Common myeloid progenitor, CD34-positive (primary cell): ENCODE data around the gene RPS10.

ENCODE experiments used
- CTCF ChIA-PET: fragments of 350-600 bp; sonication (Branson Sonifier 250); formaldehyde crosslinking; loops from one replicate; lab custom pipeline; 2021; ENCODE audit warnings: antibody characterized with exemption; lab: Charles Lee
- POLR2A ChIA-PET: fragments of 350-600 bp; sonication (Branson Sonifier 250); formaldehyde crosslinking; loops from one replicate; lab custom pipeline; 2021; ENCODE audit warnings: antibody characterized with exemption; lab: Charles Lee
- DNase-seq, 3 donors: peaks; one replicate each; pipeline versions ENCODE4 v3.0.0 to v3.0.0-alpha.2; 2013
- H3K27ac ChIP-seq, 2 experiments: 1 replicate in 1 of 2; 2 replicates in 1 of 2; pipeline ENCODE4 v1.7.0; 2013; ENCODE audit warnings: inconsistent platforms in 2 of 2, low read length in 2 of 2, mild to moderate bottlenecking in 2 of 2, low read depth in 1 of 2, moderate library complexity in 1 of 2; ENCODE audit not compliant: severe bottlenecking in 2 of 2, insufficient read depth in 1 of 2, poor library complexity in 1 of 2
- H3K27me3 ChIP-seq, 5 experiments: replicated peaks in 2 of 5; 1 replicate in 3 of 5; 2 replicates in 2 of 5; pipeline versions ENCODE4 v1.6.1 to v1.7.0; 2013; ENCODE audit warnings: low read length in 4 of 5, mild to moderate bottlenecking in 2 of 5, moderate library complexity in 2 of 5, inconsistent platforms in 1 of 5; ENCODE audit not compliant: insufficient read depth in 5 of 5, control insufficient read depth in 4 of 5
- H3K36me3 ChIP-seq, 4 experiments: 1 replicate in 2 of 4; 2 replicates in 2 of 4; pipeline versions ENCODE4 v1.6.1 to v1.7.0; 2013; ENCODE audit warnings: low read length in 3 of 4, control low read depth in 1 of 4, mild to moderate bottlenecking in 1 of 4; ENCODE audit not compliant: control insufficient read depth in 4 of 4, insufficient read depth in 4 of 4
- H3K4me1 ChIP-seq, 4 experiments: 1 replicate in 3 of 4; 2 replicates in 1 of 4; pipeline versions ENCODE4 v1.6.1 to v1.7.1; 2013; ENCODE audit warnings: low read length in 3 of 4, mild to moderate bottlenecking in 3 of 4, control low read depth in 1 of 4, inconsistent platforms in 1 of 4, moderate library complexity in 1 of 4; ENCODE audit not compliant: control insufficient read depth in 4 of 4, insufficient read depth in 4 of 4; ENCODE audit errors: control extremely low read depth in 1 of 4
- H3K4me3 ChIP-seq, 7 experiments: 1 replicate in 4 of 7; 2 replicates in 3 of 7; pipeline versions ENCODE4 v1.5.1 to v1.7.0; 2013; ENCODE audit warnings: mild to moderate bottlenecking in 7 of 7, low read length in 6 of 7, moderate library complexity in 6 of 7, inconsistent platforms in 2 of 7, low read depth in 2 of 7, control low read depth in 1 of 7; ENCODE audit not compliant: insufficient read depth in 4 of 7, control insufficient read depth in 1 of 7; ENCODE audit errors: extremely low read depth in 1 of 7
- H3K9me3 ChIP-seq, 5 experiments: 1 replicate in 4 of 5; 2 replicates in 1 of 5; pipeline versions ENCODE4 v1.6.1 to v1.7.1; 2013; ENCODE audit warnings: low read length in 4 of 5, mild to moderate bottlenecking in 2 of 5, inconsistent platforms in 1 of 5, low read depth in 1 of 5, moderate library complexity in 1 of 5; ENCODE audit not compliant: control insufficient read depth in 4 of 5, insufficient read depth in 2 of 5; ENCODE audit errors: control extremely low read depth in 1 of 5
- WGBS: methylation state at CpG from one replicate; pipeline ENCODE4 v1.1.5; 2013; ENCODE audit not compliant: insufficient coverage; 5-methylcytosine and 5-hydroxymethylcytosine counted together

RPS10 gene

DNA sequence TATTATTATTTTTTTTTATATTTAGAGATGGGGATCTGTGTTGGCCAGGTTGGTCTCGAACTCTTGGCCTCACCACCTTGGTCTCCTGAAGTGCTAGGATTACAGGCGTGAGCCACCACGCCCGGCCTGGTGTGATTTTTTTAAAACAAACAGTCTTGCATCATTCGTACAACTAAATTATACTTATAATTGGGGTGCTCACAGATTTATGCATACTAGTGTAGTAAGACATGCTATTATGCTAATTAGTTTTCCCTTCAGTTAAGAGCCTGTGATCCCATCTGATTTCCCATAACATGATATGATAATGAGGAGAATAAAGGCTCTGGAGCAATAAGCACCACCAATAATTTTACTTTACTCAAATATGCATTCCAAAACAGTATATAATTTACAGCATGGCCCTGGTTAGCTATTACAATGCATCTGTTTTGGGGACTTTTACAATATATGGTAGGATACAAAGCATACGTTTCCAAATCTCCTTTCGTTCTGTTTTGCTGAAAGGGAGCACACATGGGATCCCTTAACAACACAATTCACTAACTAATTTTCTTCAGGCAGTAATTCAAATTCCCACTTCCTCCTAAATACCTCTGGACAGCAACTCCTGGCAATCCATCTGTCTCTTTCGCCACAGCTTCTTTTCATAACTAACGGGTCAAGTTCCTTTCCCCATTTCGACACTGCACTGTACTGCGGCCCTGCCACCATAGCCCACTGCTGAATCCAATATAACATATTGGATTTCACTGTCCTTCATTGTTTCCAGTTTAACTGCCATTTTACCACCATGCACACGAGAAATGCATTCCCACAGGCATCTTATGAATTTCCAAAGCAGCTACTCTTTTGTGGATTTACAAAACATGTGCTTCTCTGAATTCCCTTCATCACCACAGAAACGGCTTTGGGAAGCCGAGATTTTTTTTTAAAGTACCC lies 35.1 kb downstream of the RPS10 start:
- 14% methylated on average over 8 of the region's 14 CpGs for WGBS
- H3K27ac ChIP-seq = peak overlapping the region; percentile 3 to 86

DNA sequence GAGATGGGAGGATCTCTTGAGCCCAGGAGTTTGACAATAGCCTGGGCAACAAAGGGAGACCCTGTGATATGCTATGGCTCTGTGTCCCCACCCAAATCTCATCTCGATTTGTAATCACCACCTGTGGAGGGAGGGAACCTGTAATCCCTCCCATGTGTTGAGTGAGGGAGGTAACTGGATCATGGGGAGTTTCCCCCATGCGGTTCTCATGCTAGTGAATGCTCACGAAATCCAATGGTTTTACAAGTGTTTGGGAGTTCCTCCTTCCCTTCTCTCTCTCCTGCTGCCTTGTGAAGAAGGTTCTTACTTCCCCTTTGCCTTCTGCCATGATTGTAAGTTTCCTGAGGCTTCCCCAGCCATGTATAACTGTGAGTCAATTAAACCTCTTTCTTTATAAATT lies 36.8 kb downstream of the RPS10 start:
- WGBS = 93% methylated on average over 3 of the region's 3 CpGs
- no peaks in the 10 kb centered on the region for H3K27me3 ChIP-seq
- ChIA-PET CTCF (interaction anchor here (0.9 to 1.8 kb wide), 3 partner anchors 11 to 92 kb away, joined by 3 to 4 read pairs (median 3); no protein-coding TSS in a partner anchor), POLR2A (no interaction called here)
- DNase-seq = peak in 2 of 3 donors; percentile 24 to 27
- H3K9me3 ChIP-seq = peaks cover 0 to 3% (median 0%) of the 10 kb centered on the region in 5 experiments
- H3K36me3 ChIP-seq = peaks cover 0 to 5% (median under 1%) of the 10 kb centered on the region in 4 experiments
- H3K4me1 ChIP-seq = peaks cover 10 to 30% (median 18%) of the 10 kb centered on the region in 4 experiments
- H3K27ac ChIP-seq = no peak overlapping the region
- no peak overlapping the region for H3K4me3 ChIP-seq

More for the DNA sequence above, 35.1 kb downstream of the RPS10 start:
- CTCF ChIA-PET = interaction anchor here (0.8 to 4.4 kb wide), 6 partner anchors 8 to 147 kb away, joined by 3 to 34 read pairs (median 3); partner anchors contain the start of gene SMIM29
- peak overlapping the region in 6 of 7 experiments; percentile 82 to 96 (median 88) for H3K4me3 ChIP-seq
- peaks cover 0 to 3% (median 0%) of the 10 kb centered on the region in 5 experiments for H3K9me3 ChIP-seq
- peak in 2 of 3 donors; percentile 19 to 21 for DNase-seq
- no peaks in the 10 kb centered on the region for H3K27me3 ChIP-seq
- peaks cover 0 to 4% (median 0%) of the 10 kb centered on the region in 4 experiments for H3K36me3 ChIP-seq
- peaks cover 10 to 32% (median 19%) of the 10 kb centered on the region in 4 experiments for H3K4me1 ChIP-seq
- POLR2A ChIA-PET = interaction anchor here (0.6 to 2.0 kb wide), 3 partner anchors 10 to 190 kb away, joined by 3 to 8 read pairs (median 4); no protein-coding TSS in a partner anchor

DNA sequence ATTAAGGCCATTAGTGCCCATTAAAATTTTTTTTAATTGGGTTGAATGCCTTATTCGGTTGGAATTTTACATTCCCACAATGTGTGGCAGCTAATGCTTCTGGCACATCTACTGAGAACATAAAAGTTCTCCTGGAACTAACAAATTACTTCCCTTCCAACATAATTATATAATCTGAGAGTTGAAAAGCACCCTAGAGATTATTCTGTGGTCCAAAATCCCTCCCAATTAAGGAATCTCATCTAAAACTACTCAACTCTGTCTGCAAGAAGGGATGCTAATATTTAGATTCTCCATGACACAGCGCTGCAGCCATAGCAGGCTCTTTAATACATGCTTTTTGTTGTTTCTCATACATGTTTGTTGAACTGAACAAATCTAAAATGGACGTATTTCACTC lies 37.4 kb downstream of the RPS10 start:
- no peak overlapping the region for H3K27ac ChIP-seq
- H3K9me3 ChIP-seq = peaks cover 0 to 3% (median 0%) of the 10 kb centered on the region in 5 experiments
- H3K27me3 ChIP-seq = no peaks in the 10 kb centered on the region
- CTCF ChIA-PET = interaction anchor here (0.9 to 1.8 kb wide), 3 partner anchors 10 to 91 kb away, joined by 3 to 4 read pairs (median 4); no protein-coding TSS in a partner anchor
- H3K4me1 ChIP-seq = peaks cover 10 to 24% (median 13%) of the 10 kb centered on the region in 4 experiments
- no peak overlapping the region for H3K4me3 ChIP-seq
- H3K36me3 ChIP-seq = peaks cover 2 to 11% (median 4%) of the 10 kb centered on the region in 4 experiments
- POLR2A ChIA-PET = no interaction called here
- 94% methylated on average over 2 of the region's 3 CpGs for WGBS
- no peak for DNase-seq

DNA sequence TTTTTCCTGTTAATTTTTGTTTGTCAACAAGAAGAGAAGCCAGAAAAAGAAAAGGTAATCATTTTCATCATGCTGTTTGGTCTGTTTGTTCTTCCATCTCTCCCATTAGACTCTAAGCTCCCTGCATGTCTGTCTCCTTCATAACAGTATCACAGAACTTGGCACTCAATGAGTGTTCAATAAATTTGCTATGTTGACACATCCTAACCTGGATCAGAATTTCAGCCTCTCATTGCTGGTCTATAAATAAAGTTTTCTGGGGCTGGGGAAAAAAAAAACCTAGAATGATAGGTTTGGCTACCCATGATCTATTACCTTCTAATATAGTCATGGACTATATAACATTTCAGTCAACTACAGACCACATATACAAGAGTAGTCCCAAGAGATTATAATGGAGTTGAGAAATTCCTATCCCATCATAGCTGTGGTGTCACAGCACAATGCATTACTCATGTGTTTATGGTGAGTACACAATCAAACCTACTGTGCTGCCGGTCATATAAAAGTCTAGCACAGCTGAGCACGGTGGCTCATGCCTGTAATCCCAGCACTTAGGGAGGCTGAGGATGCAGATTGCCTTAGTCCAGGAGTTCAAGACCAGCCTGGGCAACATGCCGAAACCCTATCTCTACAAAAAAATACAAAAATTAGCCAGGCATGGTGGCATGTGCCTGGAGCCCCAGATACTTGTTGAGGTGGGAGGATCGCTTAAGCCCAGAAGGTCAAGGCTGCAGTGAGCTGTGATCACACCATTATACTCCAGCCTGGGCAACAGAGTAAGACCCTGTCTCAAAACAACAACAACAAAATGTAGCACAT lies 39.3 kb downstream of the RPS10 start:
- Histone ChIP-seq H3K9me3 (peaks cover 0 to 3% (median 0%) of the 10 kb centered on the region in 5 experiments), H3K4me3 (no peak overlapping the region), H3K27ac (no peak overlapping the region), H3K4me1 (peaks cover 5 to 18% (median 7%) of the 10 kb centered on the region in 4 experiments), H3K36me3 (peaks cover 2 to 12% (median 4%) of the 10 kb centered on the region in 4 experiments), H3K27me3 (no peaks in the 10 kb centered on the region)
- POLR2A ChIA-PET = interaction anchor here (0.6 kb wide), 1 partner anchor 280 kb away, joined by 5 read pairs; no protein-coding TSS in a partner anchor
- 100% methylated on average over 3 of the region's 4 CpGs for WGBS
- CTCF ChIA-PET = interaction anchor here (1.0 to 2.3 kb wide), 4 partner anchors 10 to 54 kb away, joined by 3 to 6 read pairs (median 3); no protein-coding TSS in a partner anchor
- DNase-seq = no peak

DNA sequence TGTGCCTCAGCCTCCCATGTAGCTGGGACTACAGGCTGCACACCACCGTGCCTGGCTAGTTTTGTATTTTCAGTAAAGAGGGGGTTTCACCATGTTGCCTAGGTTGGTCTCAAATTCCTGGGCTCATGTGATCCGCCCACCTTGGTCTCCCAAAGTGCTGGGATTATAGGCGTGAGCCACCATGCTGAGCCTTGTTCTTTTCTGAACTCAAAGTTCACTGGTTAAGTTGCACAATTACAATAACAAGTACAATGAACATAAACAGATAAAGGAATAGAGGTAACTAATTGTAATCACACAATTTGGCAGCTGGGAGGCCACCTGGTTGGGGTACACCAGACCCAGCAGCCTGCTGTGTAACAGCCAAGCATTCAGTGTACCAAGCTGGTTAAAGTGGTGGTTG lies 40.1 kb downstream of the RPS10 start:
- WGBS = no CpG with 5 or more reads among the region's 3 CpGs
- no peak for DNase-seq
- POLR2A ChIA-PET = interaction anchor here (0.6 kb wide), 1 partner anchor 279 kb away, joined by 5 read pairs; no protein-coding TSS in a partner anchor

More for the DNA sequence above, 40.1 kb downstream of the RPS10 start:
- CTCF ChIA-PET = interaction anchor here (2.3 kb wide), 1 partner anchor 29 kb away, joined by 6 read pairs; no protein-coding TSS in a partner anchor
- no peak overlapping the region for H3K4me3 ChIP-seq
- H3K4me1 ChIP-seq = peaks cover 0 to 11% (median 3%) of the 10 kb centered on the region in 4 experiments
- no peaks in the 10 kb centered on the region for H3K27me3 ChIP-seq
- H3K36me3 ChIP-seq = peaks cover 2 to 12% (median 4%) of the 10 kb centered on the region in 4 experiments
- peaks cover 0 to 3% (median 0%) of the 10 kb centered on the region in 5 experiments for H3K9me3 ChIP-seq
- no peak overlapping the region for H3K27ac ChIP-seq
